Vagina (tissue), 2 donors: ENCODE measurements around the gene UBE2E2.

Experiments used
- POLR2A ChIP-seq, 2 donors: fragments of 450-650 bp; IDR thresholded peaks; one replicate each; pipeline ENCODE4 v1.6.1; 2017; ENCODE audit warnings: antibody characterized with exemption in 2 of 2, mild to moderate bottlenecking in 2 of 2, moderate library complexity in 2 of 2
- POLR2AphosphoS5 ChIP-seq, 2 donors: sonication (generic); formaldehyde crosslinking; IDR thresholded peaks; one replicate each; pipeline ENCODE4 v1.9.0; 2017; ENCODE audit warnings: antibody characterized with exemption in 2 of 2, mild to moderate bottlenecking in 2 of 2, low read depth in 1 of 2; ENCODE audit not compliant: insufficient read depth in 1 of 2
- TF ChIP-seq, protein P1 (sequence below), 3 experiments: fragments of 450-650 bp in 2 of 3; fragments of 200-600 bp in 1 of 3; sonication (generic) in 1 of 3; IDR thresholded peaks; one replicate each; pipeline ENCODE4 v1.5.1; 2017 to 2019; ENCODE audit warnings: antibody characterized with exemption in 3 of 3, mild to moderate bottlenecking in 2 of 3, moderate library complexity in 2 of 3

DNA sequence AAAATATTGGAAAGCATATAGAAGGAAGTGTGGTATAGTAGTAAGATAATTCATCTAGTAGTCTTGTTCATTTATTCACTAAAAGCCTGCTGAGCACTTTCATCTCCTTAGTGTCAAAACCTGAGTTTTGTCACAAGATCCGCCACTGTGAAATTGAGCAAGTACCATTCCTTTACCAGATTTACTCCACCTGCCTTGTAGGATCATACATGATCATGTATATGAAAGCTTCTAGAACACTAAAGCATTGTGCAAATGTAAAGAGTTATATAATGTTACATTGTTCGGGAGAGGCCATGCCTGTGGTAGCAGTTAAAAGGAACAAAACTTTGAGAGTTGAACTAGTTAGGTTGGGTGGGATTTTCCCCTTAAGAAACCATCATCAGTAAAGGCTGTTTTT lies 35.0 kb downstream of the UBE2E2 start:
- no peak for TF ChIP-seq POLR2A (IDR thresholded peaks at IDR 0.05)
- TF ChIP-seq, protein P1, sequence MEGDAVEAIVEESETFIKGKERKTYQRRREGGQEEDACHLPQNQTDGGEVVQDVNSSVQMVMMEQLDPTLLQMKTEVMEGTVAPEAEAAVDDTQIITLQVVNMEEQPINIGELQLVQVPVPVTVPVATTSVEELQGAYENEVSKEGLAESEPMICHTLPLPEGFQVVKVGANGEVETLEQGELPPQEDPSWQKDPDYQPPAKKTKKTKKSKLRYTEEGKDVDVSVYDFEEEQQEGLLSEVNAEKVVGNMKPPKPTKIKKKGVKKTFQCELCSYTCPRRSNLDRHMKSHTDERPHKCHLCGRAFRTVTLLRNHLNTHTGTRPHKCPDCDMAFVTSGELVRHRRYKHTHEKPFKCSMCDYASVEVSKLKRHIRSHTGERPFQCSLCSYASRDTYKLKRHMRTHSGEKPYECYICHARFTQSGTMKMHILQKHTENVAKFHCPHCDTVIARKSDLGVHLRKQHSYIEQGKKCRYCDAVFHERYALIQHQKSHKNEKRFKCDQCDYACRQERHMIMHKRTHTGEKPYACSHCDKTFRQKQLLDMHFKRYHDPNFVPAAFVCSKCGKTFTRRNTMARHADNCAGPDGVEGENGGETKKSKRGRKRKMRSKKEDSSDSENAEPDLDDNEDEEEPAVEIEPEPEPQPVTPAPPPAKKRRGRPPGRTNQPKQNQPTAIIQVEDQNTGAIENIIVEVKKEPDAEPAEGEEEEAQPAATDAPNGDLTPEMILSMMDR (IDR thresholded peaks at IDR 0.05): no peak
- TF ChIP-seq POLR2AphosphoS5 (IDR thresholded peaks at IDR 0.05; ENCODE audit: insufficient read depth in 1 of 2, low read depth in 1 of 2): no peak
